HepG2 (cell line): Measurements from ENCODE around the gene CNOT6. TPM values are rescaled to one million over a fixed set of nuclear protein-coding genes. Genes with fewer than 3 reads are reported as not detected.

Experiments
- CREB1 ChIP-seq, 2 experiments: fragments of 450-650 bp in 1 of 2; IDR thresholded peaks; 2 replicates each; pipeline ENCODE4 v1.6.1; 2016 to 2017; ENCODE audit warnings: control low read depth in 1 of 2, mild to moderate bottlenecking in 1 of 2, missing compliant biosample characterization in 1 of 2, missing genetic modification characterization in 1 of 2
- ELF4 ChIP-seq: sonication (generic); formaldehyde crosslinking; IDR thresholded peaks from 2 replicates; pipeline ENCODE4 v1.5.0; 2020; ENCODE audit warnings: missing genetic modification reagents, mild to moderate bottlenecking, moderate library complexity, borderline replicate concordance
- ERF ChIP-seq: IDR thresholded peaks from 2 replicates; pipeline ENCODE4 v1.6.1; 2018; ENCODE audit warnings: missing biosample characterization, missing genetic modification reagents
- FOXA3 ChIP-seq: IDR thresholded peaks from 2 replicates; pipeline ENCODE4 v1.6.1; 2016; ENCODE audit warnings: missing genetic modification reagents, missing compliant biosample characterization
- FOXP1 ChIP-seq, 2 experiments: fragments of 450-650 bp in 1 of 2; IDR thresholded peaks; 2 replicates each; pipeline ENCODE4 v1.6.1; 2017 to 2018; ENCODE audit warnings: antibody characterized with exemption in 1 of 2
- GATAD1 ChIP-seq: IDR thresholded peaks from 2 replicates; pipeline ENCODE4 v1.6.1; 2016; ENCODE audit warnings: missing genetic modification reagents, missing compliant biosample characterization
- KDM2A ChIP-seq: sonication (generic); formaldehyde crosslinking; IDR thresholded peaks from 2 replicates; pipeline ENCODE4 v1.4.0; 2020; ENCODE audit warnings: low read depth, missing genetic modification reagents, borderline replicate concordance
- KLF16 ChIP-seq, 2 experiments: sonication (generic) in 1 of 2; formaldehyde crosslinking in 1 of 2; IDR thresholded peaks; 2 replicates each; pipeline versions ENCODE4 v1.6.1 to v1.8.0; 2016 to 2023; ENCODE audit warnings: missing genetic modification reagents in 2 of 2, missing compliant biosample characterization in 1 of 2
- KMT2B ChIP-seq: IDR thresholded peaks from 2 replicates; pipeline ENCODE4 v1.6.1; 2016; ENCODE audit warnings: missing genetic modification reagents, missing compliant biosample characterization
- MAX ChIP-seq: IDR thresholded peaks from 2 replicates; pipeline ENCODE4 v1.6.1; 2012; ENCODE audit warnings: inconsistent platforms
- RAD21 ChIP-seq: fragments of 450-650 bp; formaldehyde crosslinking; IDR thresholded peaks from 2 replicates; pipeline ENCODE4 v1.5.0; 2020; ENCODE audit warnings: mild to moderate bottlenecking
- SALL1 ChIP-seq: sonication (generic); formaldehyde crosslinking; IDR thresholded peaks from 2 replicates; pipeline ENCODE4 v1.8.0; 2022; ENCODE audit warnings: mild to moderate bottlenecking, missing genetic modification reagents
- SKI ChIP-seq: fragments of 450-650 bp; IDR thresholded peaks from one replicate; pipeline ENCODE4 v1.6.1; 2018; ENCODE audit warnings: mild to moderate bottlenecking; ENCODE audit not compliant: partially characterized antibody
- SMC3 ChIP-seq: IDR thresholded peaks from 2 replicates; pipeline ENCODE4 v1.6.1; 2011; ENCODE audit warnings: low read length, improper control_type of control experiment
- TEAD3 ChIP-seq: optimal IDR thresholded peaks from 2 replicates; pipeline ENCODE3; 2016; ENCODE audit warnings: borderline replicate concordance
- USF2 ChIP-seq, 2 experiments: sonication (generic) in 1 of 2; formaldehyde crosslinking in 1 of 2; IDR thresholded peaks; 2 replicates each; pipeline versions ENCODE4 v1.5.1 to v1.6.1; 2011 to 2020; ENCODE audit warnings: borderline replicate concordance in 1 of 2, low read depth in 1 of 2, low read length in 1 of 2, mild to moderate bottlenecking in 1 of 2, missing genetic modification reagents in 1 of 2, moderate library complexity in 1 of 2
- XRCC5 ChIP-seq: fragments of 200-400 bp; formaldehyde crosslinking; optimal IDR thresholded peaks from 2 replicates; pipeline ENCODE3; 2017; ENCODE audit warnings: mild to moderate bottlenecking, low read length
- YY1 ChIP-seq: IDR thresholded peaks from 2 replicates; pipeline ENCODE4 v1.6.1; 2011; ENCODE audit warnings: low read length, low read depth, moderate library complexity, mild to moderate bottlenecking; ENCODE audit not compliant: insufficient read depth, insufficient replicate concordance
- ZBTB21 ChIP-seq: sonication (generic); formaldehyde crosslinking; IDR thresholded peaks from 2 replicates; pipeline ENCODE4 v1.4.0; 2020; ENCODE audit warnings: missing genetic modification reagents
- ZNF607 ChIP-seq: sonication (generic); formaldehyde crosslinking; IDR thresholded peaks from 2 replicates; pipeline ENCODE4 v1.5.1; 2020; ENCODE audit warnings: missing genetic modification reagents, mild to moderate bottlenecking, borderline replicate concordance
- polyA plus RNA-seq, 8 experiments: library from polyadenylated mRNA; depleted of rRNA in 3 of 8; stranded (reverse) in 7 of 8; unstranded in 1 of 8; fragments of >200 nt; fragmentation: Illumina TruSeq in 4 of 8; extraction: Trizol in 4 of 8; gene quantifications; 2 replicates each; pipeline versions ENCODE4 v1.2.1 to v1.2.3, GENCODE V29; 2011 to 2016; ENCODE audit warnings: low read depth in 4 of 8, missing spikeins in 1 of 8, mixed read lengths in 1 of 8; ENCODE audit not compliant: insufficient read depth in 1 of 8
- total RNA-seq, 5 experiments: library from RNA; depleted of rRNA; stranded (reverse); fragments of >200 nt; fragmentation: Illumina TruSeq; extraction: Trizol; gene quantifications; 2 replicates each; pipeline ENCODE4 v1.2.3, GENCODE V29; 2016; ENCODE audit warnings: low read depth in 1 of 5
- TF ChIP-seq, protein P1 (sequence below), 2 experiments: sonication (generic) in 1 of 2; formaldehyde crosslinking in 1 of 2; IDR thresholded peaks; 2 replicates each; pipeline versions ENCODE4 v1.4.0 to v1.6.1; 2018 to 2020; ENCODE audit warnings: missing genetic modification reagents in 2 of 2, borderline replicate concordance in 1 of 2, low read depth in 1 of 2, mild to moderate bottlenecking in 1 of 2, missing biosample characterization in 1 of 2
- TF ChIP-seq, protein P2 (sequence below): sonication (generic); formaldehyde crosslinking; IDR thresholded peaks from 2 replicates; pipeline ENCODE4 v1.4.0; 2020; ENCODE audit warnings: missing genetic modification reagents

The CNOT6 gene
- total and polyA plus RNA-seq, 2 of the 13 experiments (the other 11 are each of a cell fraction or from before 2014, with no cell fraction given) = 8.8 to 9.1 TPM

DNA sequence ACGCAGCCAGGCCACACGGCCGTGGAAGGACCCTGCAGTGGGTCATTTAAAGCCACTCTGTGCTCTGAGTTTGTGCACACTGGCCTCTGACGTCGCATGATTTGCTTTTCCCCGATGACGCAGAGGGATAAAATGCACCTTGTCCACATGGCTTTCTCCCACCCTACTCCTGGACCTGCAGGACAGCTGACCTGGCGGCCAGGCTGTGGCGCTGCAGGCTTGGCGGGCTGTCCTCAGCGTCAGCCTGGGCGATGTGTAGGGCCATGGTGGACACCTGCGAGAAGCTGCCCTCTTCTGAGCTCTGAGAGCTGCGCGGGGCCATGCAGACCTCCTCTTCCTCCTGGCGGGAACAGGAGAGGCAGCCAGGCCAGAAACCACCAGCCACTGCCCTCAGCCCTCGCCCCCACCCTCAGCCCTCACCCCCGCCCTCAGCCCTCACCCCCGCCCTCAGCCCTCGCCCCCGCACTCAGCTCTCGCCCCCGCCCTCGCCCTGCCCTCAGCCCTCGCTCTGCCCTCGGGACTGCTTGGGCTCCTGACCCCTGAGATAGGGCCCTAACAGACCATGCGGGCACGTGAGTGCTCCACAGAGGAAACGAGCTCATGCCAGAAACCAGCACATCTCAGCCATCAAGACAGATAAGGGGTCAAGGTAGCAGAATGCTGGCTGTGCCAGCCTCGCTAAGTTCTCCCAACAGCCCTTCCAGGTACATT lies 117.1 kb downstream of the CNOT6 start (continued):
- TF ChIP-seq, protein P1, sequence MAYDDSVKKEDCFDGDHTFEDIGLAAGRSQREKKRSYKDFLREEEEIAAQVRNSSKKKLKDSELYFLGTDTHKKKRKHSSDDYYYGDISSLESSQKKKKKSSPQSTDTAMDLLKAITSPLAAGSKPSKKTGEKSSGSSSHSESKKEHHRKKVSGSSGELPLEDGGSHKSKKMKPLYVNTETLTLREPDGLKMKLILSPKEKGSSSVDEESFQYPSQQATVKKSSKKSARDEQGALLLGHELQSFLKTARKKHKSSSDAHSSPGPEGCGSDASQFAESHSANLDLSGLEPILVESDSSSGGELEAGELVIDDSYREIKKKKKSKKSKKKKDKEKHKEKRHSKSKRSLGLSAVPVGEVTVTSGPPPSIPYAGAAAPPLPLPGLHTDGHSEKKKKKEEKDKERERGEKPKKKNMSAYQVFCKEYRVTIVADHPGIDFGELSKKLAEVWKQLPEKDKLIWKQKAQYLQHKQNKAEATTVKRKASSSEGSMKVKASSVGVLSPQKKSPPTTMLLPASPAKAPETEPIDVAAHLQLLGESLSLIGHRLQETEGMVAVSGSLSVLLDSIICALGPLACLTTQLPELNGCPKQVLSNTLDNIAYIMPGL (CRISPR knock-in tag; IDR thresholded peaks at IDR 0.05; ENCODE audit: borderline replicate concordance in 1 of 2, low read depth in 1 of 2) = peak in 1 of 2 experiments; percentile 74; a peak in 2 of 4 replicates
- TF ChIP-seq, protein P2, sequence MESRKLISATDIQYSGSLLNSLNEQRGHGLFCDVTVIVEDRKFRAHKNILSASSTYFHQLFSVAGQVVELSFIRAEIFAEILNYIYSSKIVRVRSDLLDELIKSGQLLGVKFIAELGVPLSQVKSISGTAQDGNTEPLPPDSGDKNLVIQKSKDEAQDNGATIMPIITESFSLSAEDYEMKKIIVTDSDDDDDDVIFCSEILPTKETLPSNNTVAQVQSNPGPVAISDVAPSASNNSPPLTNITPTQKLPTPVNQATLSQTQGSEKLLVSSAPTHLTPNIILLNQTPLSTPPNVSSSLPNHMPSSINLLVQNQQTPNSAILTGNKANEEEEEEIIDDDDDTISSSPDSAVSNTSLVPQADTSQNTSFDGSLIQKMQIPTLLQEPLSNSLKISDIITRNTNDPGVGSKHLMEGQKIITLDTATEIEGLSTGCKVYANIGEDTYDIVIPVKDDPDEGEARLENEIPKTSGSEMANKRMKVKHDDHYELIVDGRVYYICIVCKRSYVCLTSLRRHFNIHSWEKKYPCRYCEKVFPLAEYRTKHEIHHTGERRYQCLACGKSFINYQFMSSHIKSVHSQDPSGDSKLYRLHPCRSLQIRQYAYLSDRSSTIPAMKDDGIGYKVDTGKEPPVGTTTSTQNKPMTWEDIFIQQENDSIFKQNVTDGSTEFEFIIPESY (CRISPR knock-in tag) = 0 out of 2 replicates have a peak, but pooled peaks have one; percentile 8
- TF ChIP-seq FOXP1 (IDR thresholded peaks at IDR 0.05) = no peak
- no peak for TF ChIP-seq FOXP1 (CRISPR knock-in tag; IDR thresholded peaks at IDR 0.05)
- no peak for TF ChIP-seq KMT2B (CRISPR knock-in tag)
- TF ChIP-seq TEAD3 (CRISPR knock-in tag) = peak; percentile 81
- no peak for TF ChIP-seq ELF4
- TF ChIP-seq GATAD1 = 0 out of 2 replicates have a peak, but pooled peaks have one; percentile 33
- peak; percentile 89 for TF ChIP-seq RAD21 (CRISPR knock-in tag)
- TF ChIP-seq KLF16 (CRISPR knock-in tag; IDR thresholded peaks at IDR 0.05) = 0 out of 4 replicates have a peak, but pooled peaks of 1 of the 2 experiments have one; percentile 36
- peak; percentile 9; the same call in 1 of the 2 replicates for TF ChIP-seq SMC3
- TF ChIP-seq XRCC5 = peak; percentile 86
- TF ChIP-seq KDM2A (CRISPR knock-in tag) = peak; percentile 70; the same call in 1 of the 2 replicates
- TF ChIP-seq ERF (CRISPR knock-in tag) = 0 out of 2 replicates have a peak, but pooled peaks have one; percentile 21
- peak; percentile 37; the same call in 1 of the 2 replicates for TF ChIP-seq MAX
- TF ChIP-seq SKI = peak; percentile 50
- peak; percentile 44 for TF ChIP-seq SALL1 (CRISPR knock-in tag)
- TF ChIP-seq YY1 = peak; percentile 50
- peak; percentile 53; the same call in 1 of the 2 replicates for TF ChIP-seq FOXA3
- TF ChIP-seq ZBTB21 (CRISPR knock-in tag) = peak; percentile 93
- peak; percentile 21; the same call in 1 of the 2 replicates for TF ChIP-seq USF2 (IDR thresholded peaks at IDR 0.05; ENCODE audit: low read depth, low read length)
- TF ChIP-seq USF2 (CRISPR knock-in tag; IDR thresholded peaks at IDR 0.05; ENCODE audit: borderline replicate concordance) = no peak
- TF ChIP-seq ZNF607 (CRISPR knock-in tag) = no peak
- peak; percentile 87 for TF ChIP-seq CREB1 (IDR thresholded peaks at IDR 0.05)
- TF ChIP-seq CREB1 (CRISPR knock-in tag; IDR thresholded peaks at IDR 0.05) = peak; percentile 33; the same call in 1 of the 2 replicates
